HG03354 (cell line): ENCODE data around the gene SDF4.
"Not testable (repeated sequence)": the region's sequence is repeated elsewhere in the genome, so short reads cannot be mapped to it uniquely, and the experiment has no call there.

Experiments
- ATAC-seq: cut with Tn5 transposase; IDR thresholded peaks from one replicate; pipeline ENCODE4 v1.9.1; 2021; ENCODE audit warnings: mild to moderate bottlenecking; ENCODE audit not compliant: unreplicated experiment, poor library complexity, severe bottlenecking

The SDF4 gene

GRCh38 chr1:1183833-1184775 is 47.7 kb downstream of the SDF4 start:
- no peak for ATAC-seq

GRCh38 chr1:1183221-1183747 is 48.5 kb downstream of the SDF4 start:
- no peak for ATAC-seq

- ATAC-seq = no peak
Measured at GRCh38 chr1:1182491-1183220, 49.1 kb downstream of the SDF4 start.

DNA sequence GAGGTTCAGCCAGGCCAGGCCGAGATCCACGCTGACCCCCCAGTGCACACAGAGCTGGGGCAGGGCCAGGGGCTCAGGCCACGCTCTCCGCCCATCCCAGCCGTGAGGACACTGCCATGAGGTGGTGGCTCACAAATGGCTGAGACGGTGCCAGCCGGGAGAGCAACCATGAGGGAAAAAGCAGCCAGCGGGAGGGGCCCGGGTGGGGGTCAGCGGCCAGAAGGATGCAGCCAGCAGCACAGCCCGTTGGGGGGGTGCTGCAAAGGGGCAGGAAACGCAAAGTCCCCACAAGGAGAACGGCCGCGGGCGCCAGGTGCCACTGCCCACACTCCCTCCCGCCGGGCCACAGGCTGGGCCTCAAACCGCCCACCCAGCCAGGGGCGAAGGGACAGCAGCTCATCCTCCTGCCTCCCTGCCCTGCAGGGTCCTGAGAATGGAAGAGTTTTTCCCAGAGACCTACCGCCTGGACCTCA is 49.8 kb downstream of the SDF4 start:
- ATAC-seq = no peak

GRCh38 chr1:1181129-1181937 is 50.5 kb downstream of the SDF4 start:
- no peak for ATAC-seq

DNA sequence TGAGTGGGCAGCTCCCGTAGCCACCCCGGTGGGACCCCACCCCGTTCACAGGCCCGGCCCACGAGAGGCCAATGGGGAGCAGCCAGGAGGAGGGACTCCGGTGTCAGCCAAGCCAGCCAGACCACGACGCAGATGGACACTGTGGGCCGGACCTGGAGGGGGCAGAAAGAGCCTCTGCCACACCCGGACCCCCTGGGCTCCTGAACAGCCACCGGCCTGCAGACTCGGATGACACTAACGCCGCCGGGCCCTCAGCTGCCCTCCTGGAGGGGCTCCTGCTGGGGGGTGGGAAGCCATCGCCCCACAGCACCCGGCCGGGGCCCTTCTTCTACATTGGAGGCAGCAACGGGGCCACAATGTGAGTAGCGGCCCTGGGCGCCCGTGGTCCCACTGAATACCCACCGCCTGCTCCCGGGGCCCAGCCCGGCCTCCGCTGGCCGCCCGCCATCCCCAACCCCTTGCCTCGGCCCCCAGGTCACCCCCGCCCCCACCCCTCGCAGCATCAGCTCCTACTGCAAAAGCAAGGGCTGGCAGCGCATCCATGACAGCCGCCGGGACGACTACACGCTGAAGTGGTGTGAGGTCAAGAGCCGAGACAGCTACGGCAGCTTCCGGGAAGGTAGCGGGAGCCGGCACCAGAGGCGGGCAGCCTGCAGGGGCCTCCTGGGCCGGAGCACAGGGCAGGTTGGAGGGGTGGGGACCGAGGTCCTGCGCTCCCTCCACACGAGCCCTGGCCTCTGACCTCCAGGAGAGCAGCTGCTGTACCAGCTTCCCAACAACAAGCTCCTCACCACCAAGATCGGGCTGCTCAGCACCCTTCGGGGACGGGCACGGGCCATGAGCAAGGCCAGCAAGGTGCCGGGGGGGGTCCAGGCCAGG is 51.6 kb downstream of the SDF4 start:
- ATAC-seq = no peak

- no peak for ATAC-seq
Measured at GRCh38 chr1:1179346-1179982, 52.3 kb downstream of the SDF4 start.

- no peak for ATAC-seq
Measured at GRCh38 chr1:1178794-1179331, 52.9 kb downstream of the SDF4 start.

GRCh38 chr1:1177452-1178206 is 54.2 kb downstream of the SDF4 start:
- ATAC-seq = no peak

DNA sequence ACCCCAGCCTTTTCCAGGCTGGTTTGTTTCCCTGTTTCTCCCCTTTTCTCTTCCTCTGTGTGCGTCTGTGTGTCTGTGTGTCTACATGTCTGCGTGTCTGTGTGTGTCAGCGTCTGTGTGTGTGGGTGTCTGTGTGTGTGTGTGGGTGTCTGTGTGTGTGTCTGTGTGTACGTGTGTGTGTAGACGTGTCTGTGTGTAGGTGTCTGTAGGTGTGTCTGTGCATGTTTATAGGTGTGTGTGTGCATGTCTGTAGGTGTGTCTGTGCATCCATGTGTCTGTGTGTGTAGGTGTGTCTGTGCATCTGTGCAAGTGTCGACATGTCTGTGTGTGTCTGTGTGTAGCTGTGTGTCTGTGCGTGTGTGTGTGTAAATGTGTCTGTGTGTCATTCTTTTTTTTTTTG is 54.9 kb downstream of the SDF4 start:
- ATAC-seq = no peak

GRCh38 chr1:1176063-1176761 is 55.6 kb downstream of the SDF4 start:
- not testable (repeated sequence) for ATAC-seq

- no peak for ATAC-seq
Measured at GRCh38 chr1:1175221-1176062, 56.4 kb downstream of the SDF4 start.

- no peak for ATAC-seq
Measured at GRCh38 chr1:1173793-1174415, 57.9 kb downstream of the SDF4 start, which contains the start of gene TTLL10. Gene TTLL10 (plus strand): TSS chr1:1173880. CDS start chr1:1179216, 5,336 bp downstream.

GRCh38 chr1:1173061-1173792 is 58.6 kb downstream of the SDF4 start:
- no peak for ATAC-seq
